HUES64 (cell line): ENCODE measurements around the gene WWOX.

ENCODE experiments used
- H3K27ac ChIP-seq: 2 replicates; pipeline ENCODE4 v1.7.0; 2013; ENCODE audit warnings: low read depth, low read length, inconsistent platforms
- H3K27me3 ChIP-seq: 2 replicates; pipeline ENCODE4 v1.6.1; 2013; ENCODE audit warnings: mild to moderate bottlenecking, low read length; ENCODE audit not compliant: insufficient read depth
- H3K36me3 ChIP-seq: 2 replicates; pipeline ENCODE4 v1.6.1; 2013; ENCODE audit warnings: mild to moderate bottlenecking, low read length; ENCODE audit not compliant: insufficient read depth
- H3K4me1 ChIP-seq: 2 replicates; pipeline ENCODE4 v1.6.1; 2013; ENCODE audit warnings: mild to moderate bottlenecking, low read length, moderate library complexity; ENCODE audit not compliant: insufficient read depth
- H3K4me3 ChIP-seq: 2 replicates; pipeline ENCODE4 v1.5.1; 2013; ENCODE audit warnings: mild to moderate bottlenecking, low read length, moderate library complexity
- H3K9ac ChIP-seq: 2 replicates; pipeline ENCODE4 v1.6.1; 2013; ENCODE audit warnings: mild to moderate bottlenecking, low read depth, low read length
- H3K9me3 ChIP-seq: 2 replicates; pipeline ENCODE4 v1.6.1; 2013; ENCODE audit warnings: low read depth, low read length; ENCODE audit not compliant: insufficient read depth
- WGBS: fragments of 150-250, 120-280 bp; methylation state at CpG from one replicate; pipeline ENCODE4 v1.1.7; 2013; ENCODE audit warnings: missing lambda C conversion rate; 5-methylcytosine and 5-hydroxymethylcytosine counted together

The WWOX gene

GRCh38 chr16:78431701-78432100, 332.2 kb downstream of the WWOX start:
- Histone ChIP-seq H3K27ac (no peak overlapping the region), H3K4me3 (no peak overlapping the region), H3K9ac (no peak overlapping the region), H3K9me3 (no peaks in the 10 kb centered on the region), H3K27me3 (no peaks in the 10 kb centered on the region), H3K4me1 (no peaks in the 10 kb centered on the region), H3K36me3 (no peaks in the 10 kb centered on the region)
- 97% methylated on average over 3 of the region's 3 CpGs for WGBS

GRCh38 chr16:78432451-78432850, 333.0 kb downstream of the WWOX start:
- H3K4me3 ChIP-seq: no peak overlapping the region
- H3K9ac ChIP-seq: no peak overlapping the region
- no peaks in the 10 kb centered on the region for H3K4me1 ChIP-seq
- 94% methylated on average over 17 of the region's 17 CpGs for WGBS
- no peak overlapping the region for H3K27ac ChIP-seq
- H3K9me3 ChIP-seq: no peaks in the 10 kb centered on the region
- H3K27me3 ChIP-seq: no peaks in the 10 kb centered on the region
- no peaks in the 10 kb centered on the region for H3K36me3 ChIP-seq

GRCh38 chr16:78433116-78433515, 333.7 kb downstream of the WWOX start:
- no peaks in the 10 kb centered on the region for H3K9me3 ChIP-seq
- no peak overlapping the region for H3K27ac ChIP-seq
- H3K4me1 ChIP-seq: no peaks in the 10 kb centered on the region
- no peak overlapping the region for H3K9ac ChIP-seq
- WGBS: 91% methylated on average over 1 of the region's 2 CpGs
- H3K27me3 ChIP-seq: no peaks in the 10 kb centered on the region
- H3K36me3 ChIP-seq: no peaks in the 10 kb centered on the region
- no peak overlapping the region for H3K4me3 ChIP-seq

DNA sequence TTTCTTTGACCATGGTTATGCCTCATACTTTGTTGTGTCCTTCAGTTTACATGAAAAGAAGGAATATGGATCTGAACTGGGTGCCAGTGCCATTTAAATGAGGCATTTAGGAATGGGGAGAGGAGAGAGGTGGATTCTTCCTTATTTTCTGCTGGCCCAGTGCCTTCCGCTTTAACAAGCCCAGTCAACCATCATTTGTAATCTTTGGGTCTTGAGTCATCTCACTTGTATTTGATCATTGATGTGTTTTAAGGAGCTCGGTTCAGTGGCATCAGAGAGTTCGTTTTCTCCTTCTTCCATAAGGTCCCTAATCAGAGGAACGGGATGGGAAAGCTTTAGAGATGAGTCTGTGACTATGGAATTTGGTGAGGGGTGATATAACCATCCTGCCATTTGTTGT, 334.9 kb downstream of the WWOX start:
- no peaks in the 10 kb centered on the region for H3K36me3 ChIP-seq
- 92% methylated on average over 4 of the region's 4 CpGs for WGBS

DNA sequence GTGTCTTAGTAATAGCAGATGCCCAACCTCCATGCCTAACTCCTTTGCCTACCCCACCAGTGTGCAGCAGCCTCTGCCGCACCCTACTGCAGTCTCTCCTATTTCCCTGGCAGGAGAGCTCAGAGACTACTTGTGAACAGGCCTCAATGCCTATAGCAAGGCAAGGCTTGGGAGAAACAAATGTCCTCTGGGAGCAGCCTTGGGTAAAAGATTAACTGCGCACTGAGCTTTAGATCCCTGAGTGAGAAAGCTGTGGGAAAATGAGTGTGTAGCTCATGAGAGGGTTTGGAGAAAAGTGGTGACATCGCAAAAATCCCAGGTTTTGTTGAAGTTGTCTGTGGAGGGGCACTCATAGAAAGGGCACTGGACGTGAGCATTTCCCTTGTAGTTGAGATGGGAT, 335.8 kb downstream of the WWOX start:
- Histone ChIP-seq H3K27me3 (no peaks in the 10 kb centered on the region), H3K4me3 (no peak overlapping the region), H3K9me3 (no peaks in the 10 kb centered on the region), H3K27ac (no peak overlapping the region), H3K9ac (no peak overlapping the region), H3K36me3 (no peaks in the 10 kb centered on the region), H3K4me1 (no peaks in the 10 kb centered on the region)
- WGBS: 95% methylated on average over 4 of the region's 4 CpGs

More for the DNA sequence above, 334.9 kb downstream of the WWOX start:
- Histone ChIP-seq H3K4me3 (no peak overlapping the region), H3K4me1 (no peaks in the 10 kb centered on the region), H3K9me3 (no peaks in the 10 kb centered on the region), H3K27me3 (no peaks in the 10 kb centered on the region), H3K27ac (no peak overlapping the region), H3K9ac (no peak overlapping the region)

DNA sequence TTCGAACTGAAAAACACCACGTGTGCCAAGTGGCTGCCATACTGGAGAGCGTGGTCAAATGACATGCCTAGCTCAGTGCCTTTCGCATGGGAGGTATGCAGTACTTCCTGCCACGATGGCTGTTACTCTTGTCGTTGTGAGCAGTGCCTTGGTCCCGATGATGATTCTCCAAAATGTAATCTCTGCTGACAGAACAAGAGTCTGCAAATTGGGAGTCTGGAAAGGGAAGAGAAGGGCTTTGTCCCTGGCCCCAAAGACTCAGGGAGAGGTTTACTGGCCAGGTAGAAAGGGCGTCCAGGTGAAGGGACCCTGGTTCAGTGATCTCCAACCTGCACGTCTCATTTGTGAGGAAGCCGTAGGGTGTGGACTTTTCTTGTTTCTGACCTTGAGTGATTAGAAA, 336.6 kb downstream of the WWOX start:
- no peak overlapping the region for H3K27ac ChIP-seq
- H3K36me3 ChIP-seq: no peaks in the 10 kb centered on the region
- 95% methylated on average over 10 of the region's 10 CpGs for WGBS
- H3K27me3 ChIP-seq: no peaks in the 10 kb centered on the region
- no peak overlapping the region for H3K4me3 ChIP-seq
- H3K9ac ChIP-seq: no peak overlapping the region
- no peaks in the 10 kb centered on the region for H3K4me1 ChIP-seq
- H3K9me3 ChIP-seq: no peaks in the 10 kb centered on the region

DNA sequence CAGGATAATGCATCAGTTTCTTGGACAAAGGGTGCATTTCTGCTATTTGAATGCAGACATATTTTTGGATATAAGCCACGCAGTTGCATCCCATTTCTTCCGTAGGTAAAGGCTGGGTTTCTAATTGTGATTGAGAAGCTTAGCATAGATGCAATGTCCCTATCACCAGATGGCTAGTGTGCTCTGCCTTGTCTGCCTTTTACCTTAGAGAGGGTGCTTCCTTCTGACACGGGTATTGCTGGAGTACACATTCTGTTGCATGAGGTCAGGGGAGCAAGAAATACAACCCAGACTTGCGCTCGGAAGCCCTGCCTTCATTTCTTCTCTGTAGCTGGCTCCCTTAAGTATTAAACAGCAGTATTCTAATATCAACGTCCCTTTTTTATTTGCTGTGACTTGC, 337.4 kb downstream of the WWOX start:
- WGBS: 90% methylated on average over 6 of the region's 6 CpGs

GRCh38 chr16:78437352-78437968, 338.0 kb downstream of the WWOX start:
- no peak overlapping the region for H3K27ac ChIP-seq
- no peaks in the 10 kb centered on the region for H3K9me3 ChIP-seq
- H3K4me1 ChIP-seq: no peaks in the 10 kb centered on the region
- H3K4me3 ChIP-seq: no peak overlapping the region
- no peaks in the 10 kb centered on the region for H3K36me3 ChIP-seq
- 43% methylated on average over 2 of the region's 6 CpGs for WGBS
- no peak overlapping the region for H3K9ac ChIP-seq
- H3K27me3 ChIP-seq: no peaks in the 10 kb centered on the region

More for the DNA sequence above, 337.4 kb downstream of the WWOX start:
- H3K36me3 ChIP-seq: no peaks in the 10 kb centered on the region
- H3K4me3 ChIP-seq: no peak overlapping the region
- H3K9ac ChIP-seq: no peak overlapping the region
- no peak overlapping the region for H3K27ac ChIP-seq
- H3K27me3 ChIP-seq: no peaks in the 10 kb centered on the region
- no peaks in the 10 kb centered on the region for H3K4me1 ChIP-seq
- no peaks in the 10 kb centered on the region for H3K9me3 ChIP-seq

DNA sequence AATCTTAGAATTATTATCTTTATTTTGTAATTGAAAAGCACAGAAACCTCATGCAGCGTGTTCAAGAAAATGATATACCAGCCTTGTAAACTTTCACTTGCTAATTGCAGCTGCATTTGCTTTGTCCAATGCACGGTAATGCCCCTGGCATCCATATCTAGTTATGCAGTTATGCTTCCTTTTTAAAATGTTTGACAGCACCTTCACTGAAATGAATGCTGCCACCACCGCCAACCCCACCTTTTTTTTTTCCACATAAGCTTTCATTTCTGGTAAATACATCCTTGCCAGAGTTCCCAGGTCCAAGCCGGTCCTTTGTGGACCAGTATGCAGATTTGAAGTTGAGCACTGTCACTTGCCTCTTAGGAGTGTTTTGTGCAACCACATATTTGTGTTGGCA, 338.8 kb downstream of the WWOX start:
- Histone ChIP-seq H3K9me3 (no peaks in the 10 kb centered on the region), H3K4me1 (peaks cover 2% of the 10 kb centered on the region; the same call in 1 of the 2 replicates), H3K9ac (no peak overlapping the region), H3K27ac (no peak overlapping the region), H3K36me3 (no peaks in the 10 kb centered on the region), H3K27me3 (no peaks in the 10 kb centered on the region), H3K4me3 (no peak overlapping the region)
- 93% methylated on average over 4 of the region's 4 CpGs for WGBS

DNA sequence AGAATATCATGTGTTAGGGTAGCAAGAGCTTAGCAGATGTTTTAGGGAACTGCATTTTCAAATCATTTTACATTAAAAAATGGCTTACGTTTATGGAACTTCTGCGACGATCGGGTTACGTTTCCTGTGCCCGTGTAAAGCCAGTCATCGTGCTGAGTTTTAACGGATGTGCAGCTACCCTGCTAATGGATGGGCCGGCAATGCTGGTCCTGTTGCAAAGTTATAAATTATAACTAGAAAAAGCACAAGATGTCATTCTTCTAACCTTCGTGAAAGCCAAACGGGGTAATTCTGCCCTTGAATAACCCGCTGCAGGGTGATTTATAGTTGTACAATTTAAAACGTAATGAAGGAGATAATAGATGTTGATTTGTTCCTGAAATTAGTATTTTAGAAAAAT, 339.2 kb downstream of the WWOX start:
- peaks cover 6% of the 10 kb centered on the region for H3K4me1 ChIP-seq
- no peak overlapping the region for H3K27ac ChIP-seq
- 95% methylated on average over 12 of the region's 13 CpGs for WGBS
- H3K36me3 ChIP-seq: no peaks in the 10 kb centered on the region
- H3K9me3 ChIP-seq: no peaks in the 10 kb centered on the region
- H3K4me3 ChIP-seq: no peak overlapping the region
- H3K9ac ChIP-seq: no peak overlapping the region
- no peaks in the 10 kb centered on the region for H3K27me3 ChIP-seq

DNA sequence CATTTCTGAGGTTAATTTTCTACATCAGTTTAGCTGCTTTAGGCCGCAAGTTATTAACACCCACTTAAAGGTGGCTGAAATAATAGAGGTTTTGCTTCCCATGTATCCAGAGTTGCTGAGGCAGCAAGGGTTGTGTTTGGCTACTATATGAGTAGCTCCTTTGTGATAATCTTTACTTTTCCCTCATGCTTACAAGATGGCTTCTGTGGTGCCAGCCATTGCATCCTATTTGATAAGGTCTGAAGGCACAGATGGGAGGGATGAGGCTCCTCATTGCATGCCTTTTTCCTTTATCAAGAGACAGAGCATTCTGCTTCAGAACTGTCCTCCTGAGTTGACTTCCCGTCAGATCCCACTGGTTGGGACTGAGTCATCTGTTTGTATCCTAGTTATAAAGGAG, 340.2 kb downstream of the WWOX start:
- WGBS: 94% methylated on average over 2 of the region's 2 CpGs
- H3K9me3 ChIP-seq: no peaks in the 10 kb centered on the region
- H3K4me3 ChIP-seq: no peak overlapping the region
- H3K36me3 ChIP-seq: no peaks in the 10 kb centered on the region
- H3K27ac ChIP-seq: no peak overlapping the region
- peaks cover 7% of the 10 kb centered on the region for H3K4me1 ChIP-seq
- no peak overlapping the region for H3K9ac ChIP-seq
- H3K27me3 ChIP-seq: no peaks in the 10 kb centered on the region

GRCh38 chr16:78441298-78441697, 341.8 kb downstream of the WWOX start:
- 90% methylated on average over 5 of the region's 5 CpGs for WGBS
- Histone ChIP-seq H3K9me3 (no peaks in the 10 kb centered on the region), H3K27ac (no peak overlapping the region), H3K4me3 (no peak overlapping the region), H3K27me3 (no peaks in the 10 kb centered on the region), H3K4me1 (peaks cover 11% of the 10 kb centered on the region), H3K9ac (no peak overlapping the region), H3K36me3 (no peaks in the 10 kb centered on the region)
